GM12801 (cell line): ENCODE results near the gene PEMT.

ENCODE experiments used
- TF ChIP-seq, protein P1 (sequence below): IDR thresholded peaks from one replicate; pipeline ENCODE4 v1.5.1; 2011; ENCODE audit warnings: control low read depth; ENCODE audit not compliant: insufficient read length; ENCODE audit errors: extremely low read depth

The PEMT gene

DNA sequence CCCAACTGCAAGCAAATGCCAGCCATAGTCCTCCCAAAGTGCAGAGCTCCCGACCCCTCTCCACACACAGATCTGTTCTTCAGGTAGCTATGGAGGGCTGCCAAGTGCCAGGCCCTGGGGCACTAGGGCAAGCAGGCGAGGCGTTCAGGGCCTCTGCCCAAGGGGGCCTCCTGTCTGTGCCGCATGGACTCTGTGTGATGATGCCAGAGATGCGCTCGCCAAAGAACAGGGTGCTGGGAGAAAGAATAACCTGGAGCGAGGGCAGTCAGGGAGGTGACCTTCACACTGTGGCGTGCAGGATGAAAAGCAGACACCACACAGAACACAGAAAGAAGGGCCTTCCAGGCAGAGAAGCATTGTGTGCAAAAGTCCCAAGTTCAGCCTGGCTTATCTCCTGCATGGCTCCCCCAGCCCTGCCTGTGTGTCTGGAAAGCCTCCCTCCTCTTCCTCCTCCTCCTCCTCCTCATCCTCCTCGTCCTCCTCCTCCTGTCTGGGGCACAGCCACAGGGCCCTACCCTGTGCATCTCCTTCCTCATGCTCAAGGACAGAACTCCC lies 44.2 kb downstream of the PEMT start:
- TF ChIP-seq, protein P1, sequence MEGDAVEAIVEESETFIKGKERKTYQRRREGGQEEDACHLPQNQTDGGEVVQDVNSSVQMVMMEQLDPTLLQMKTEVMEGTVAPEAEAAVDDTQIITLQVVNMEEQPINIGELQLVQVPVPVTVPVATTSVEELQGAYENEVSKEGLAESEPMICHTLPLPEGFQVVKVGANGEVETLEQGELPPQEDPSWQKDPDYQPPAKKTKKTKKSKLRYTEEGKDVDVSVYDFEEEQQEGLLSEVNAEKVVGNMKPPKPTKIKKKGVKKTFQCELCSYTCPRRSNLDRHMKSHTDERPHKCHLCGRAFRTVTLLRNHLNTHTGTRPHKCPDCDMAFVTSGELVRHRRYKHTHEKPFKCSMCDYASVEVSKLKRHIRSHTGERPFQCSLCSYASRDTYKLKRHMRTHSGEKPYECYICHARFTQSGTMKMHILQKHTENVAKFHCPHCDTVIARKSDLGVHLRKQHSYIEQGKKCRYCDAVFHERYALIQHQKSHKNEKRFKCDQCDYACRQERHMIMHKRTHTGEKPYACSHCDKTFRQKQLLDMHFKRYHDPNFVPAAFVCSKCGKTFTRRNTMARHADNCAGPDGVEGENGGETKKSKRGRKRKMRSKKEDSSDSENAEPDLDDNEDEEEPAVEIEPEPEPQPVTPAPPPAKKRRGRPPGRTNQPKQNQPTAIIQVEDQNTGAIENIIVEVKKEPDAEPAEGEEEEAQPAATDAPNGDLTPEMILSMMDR: no peak

DNA sequence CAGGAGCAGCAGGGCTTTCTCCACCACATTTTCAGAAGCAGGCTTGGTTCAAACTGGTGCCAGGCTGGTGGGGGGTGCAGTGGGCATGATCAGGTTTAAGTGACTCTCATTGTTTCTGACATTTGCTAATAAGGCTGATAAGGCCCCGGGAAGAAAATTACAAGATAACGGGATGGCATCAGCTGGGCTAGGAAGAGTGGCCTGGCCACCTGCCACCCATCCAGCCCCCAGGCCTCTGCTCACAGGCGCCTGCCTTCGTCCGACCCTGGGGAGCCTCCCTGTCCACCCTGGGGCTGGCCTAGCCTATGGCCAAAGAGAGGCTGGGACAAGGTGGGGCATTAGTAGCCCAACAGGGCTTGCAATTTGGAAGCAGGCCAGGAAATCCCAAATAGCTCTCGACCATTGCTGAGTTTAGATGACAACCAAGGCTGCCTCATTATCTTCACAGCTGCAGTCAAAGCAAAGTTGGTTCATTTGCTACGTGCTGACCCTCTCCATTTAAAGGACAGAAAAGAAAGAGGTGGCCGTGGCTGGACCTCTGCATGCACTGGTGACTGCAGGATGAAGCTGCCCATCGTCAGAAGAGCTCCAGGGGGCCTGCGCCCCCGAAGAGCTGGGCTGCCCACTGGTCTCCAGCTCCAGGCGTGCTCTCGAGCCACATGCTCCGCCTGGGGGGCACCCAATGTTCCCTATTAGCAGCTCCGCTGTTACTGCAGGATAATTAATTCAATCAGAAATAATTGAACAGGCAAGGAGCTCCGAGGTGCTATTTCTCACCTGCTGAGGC lies 44.9 kb downstream of the PEMT start:
- TF ChIP-seq, protein P1: no peak

DNA sequence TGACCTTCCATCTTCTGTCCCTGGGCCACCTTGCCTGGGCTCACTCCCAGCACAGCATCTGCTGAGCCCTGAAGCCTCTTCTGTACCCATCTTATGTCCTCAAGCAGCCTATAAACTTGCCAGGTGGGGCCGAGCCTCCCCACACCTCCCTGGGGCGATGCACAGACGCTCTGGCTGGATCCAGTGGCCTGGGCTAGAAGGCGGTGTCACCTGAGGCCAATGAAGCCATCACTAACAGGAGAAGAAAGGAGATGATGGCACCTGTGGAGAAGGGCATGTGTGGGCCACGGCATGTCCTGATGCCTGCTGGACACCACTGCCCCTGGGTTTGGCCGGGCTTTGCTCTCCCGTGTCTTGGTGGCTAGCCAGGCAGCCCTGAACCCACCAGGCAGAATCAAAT lies 45.5 kb downstream of the PEMT start:
- TF ChIP-seq, protein P1: no peak

GRCh38 chr17:17545031-17545820 lies 46.3 kb downstream of the PEMT start:
- TF ChIP-seq, protein P1: no peak

DNA sequence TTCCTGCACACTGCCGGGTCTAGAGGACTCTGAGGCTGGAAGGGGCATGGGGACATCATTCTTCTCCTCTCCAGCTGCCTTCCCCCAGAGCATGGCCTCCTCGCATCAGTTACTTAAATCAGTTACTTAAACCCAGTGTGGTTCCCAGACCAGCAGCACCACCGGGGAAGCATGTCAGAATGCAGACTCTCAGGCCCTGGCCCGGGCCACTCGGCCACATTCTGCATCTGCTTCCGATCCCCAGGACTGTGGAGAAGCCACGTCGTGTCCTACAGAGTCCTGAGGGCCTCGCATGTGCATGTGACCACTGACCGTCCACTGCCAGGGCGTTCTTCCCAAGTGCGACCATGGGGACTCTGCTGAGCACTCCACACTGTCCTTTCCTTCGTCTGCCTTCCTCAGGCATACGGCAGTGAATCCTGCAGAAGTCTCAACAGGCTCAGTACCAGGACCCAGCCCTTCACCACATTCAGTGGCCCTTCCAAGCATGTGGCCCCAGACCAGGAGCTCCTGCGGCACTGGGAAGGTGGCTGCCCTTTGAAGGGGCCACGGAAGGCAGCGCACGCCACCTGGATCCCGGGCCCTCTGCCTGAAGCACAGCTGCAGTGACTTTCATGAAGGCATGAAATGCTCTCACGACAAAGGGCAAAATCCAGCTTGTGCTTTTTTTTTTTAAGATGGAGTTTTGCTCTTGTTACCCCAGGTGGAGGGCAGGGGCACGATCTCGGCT lies 48.4 kb downstream of the PEMT start:
- TF ChIP-seq, protein P1: no peak

- TF ChIP-seq, protein P1: no peak
Observed at GRCh38 chr17:17541640-17542001, 49.9 kb downstream of the PEMT start.
